HK-2 (cell line): ENCODE results near the gene MEIOB.
A peak's percentile ranks its signal among the peaks of the same experiment; 100 is the strongest.
"Not testable (repeated sequence)": the region's sequence is repeated elsewhere in the genome, so short reads cannot be mapped to it uniquely, and the experiment has no call there.

ENCODE experiments used
- DNase-seq: peaks from one replicate; pipeline ENCODE4 v3.0.0-alpha.2; 2018; ENCODE audit not compliant: unreplicated experiment

MEIOB gene

GRCh38 chr16:1871974-1872635, at the start of gene MEIOB:
MEIOB (minus strand) TSS chr16:1872164; CDS start chr16:1868175, 3,989 bp downstream.
- DNase-seq, result peak; percentile 72

GRCh38 chr16:1920727-1921171, 48.8 kb upstream of the MEIOB start:
- no peak for DNase-seq

- not testable (repeated sequence) for DNase-seq
These were observed 48.2 kb upstream of the MEIOB start for GRCh38 chr16:1920122-1920521.

GRCh38 chr16:1919327-1919998, 47.5 kb upstream of the MEIOB start:
- no peak for DNase-seq

- no peak for DNase-seq
These were observed 46.7 kb upstream of the MEIOB start, which contains the start of gene HS3ST6 for GRCh38 chr16:1918351-1919326. HS3ST6 (minus strand) TSS chr16:1918415; CDS start chr16:1918323, 92 bp downstream.

GRCh38 chr16:1917665-1918350, 45.8 kb upstream of the MEIOB start:
- no peak for DNase-seq

GRCh38 chr16:1917056-1917664, 45.2 kb upstream of the MEIOB start:
- DNase-seq, result no peak

GRCh38 chr16:1916640-1916990, 44.7 kb upstream of the MEIOB start:
- DNase-seq, result no peak

- no peak for DNase-seq
These were observed 44.0 kb upstream of the MEIOB start for GRCh38 chr16:1915732-1916639.

GRCh38 chr16:1914988-1915387, 43.0 kb upstream of the MEIOB start:
- DNase-seq, result no peak

- no peak for DNase-seq
These were observed 42.2 kb upstream of the MEIOB start for GRCh38 chr16:1914084-1914608.

GRCh38 chr16:1913327-1914083, 41.5 kb upstream of the MEIOB start:
- DNase-seq, result no peak

- DNase-seq, result no peak
These were observed 40.2 kb upstream of the MEIOB start for GRCh38 chr16:1912215-1912543.

- no peak for DNase-seq
These were observed 39.7 kb upstream of the MEIOB start for GRCh38 chr16:1911467-1912214.

- DNase-seq, result no peak
These were observed 37.7 kb upstream of the MEIOB start for GRCh38 chr16:1909561-1910231.

GRCh38 chr16:1908983-1909382, 37.0 kb upstream of the MEIOB start:
- no peak for DNase-seq

- no peak for DNase-seq
These were observed 36.2 kb upstream of the MEIOB start for GRCh38 chr16:1908184-1908583.
